GM21717 (cell line): ENCODE data around the gene ITGB3.
A peak's percentile ranks its signal among the peaks of the same experiment; 100 is the strongest.
"Not testable (repeated sequence)": the region's sequence is repeated elsewhere in the genome, so short reads cannot be mapped to it uniquely, and the experiment has no call there.

Experiments used
- ATAC-seq: cut with Tn5 transposase; IDR thresholded peaks from one replicate; pipeline ENCODE4 v1.9.1; 2021; ENCODE audit warnings: mild to moderate bottlenecking, moderate library complexity; ENCODE audit not compliant: unreplicated experiment

ITGB3 gene

GRCh38 chr17:47253541-47254402, at the start of gene ITGB3:
ITGB3 (plus strand) TSS chr17:47253827; CDS start chr17:47253862, 35 bp downstream.
- no peak for ATAC-seq

- no peak for ATAC-seq
Measured at GRCh38 chr17:47203984-47204721, 49.5 kb upstream of the ITGB3 start.

- ATAC-seq = peak; percentile 58
Measured at GRCh38 chr17:47204722-47205418, 48.8 kb upstream of the ITGB3 start.

GRCh38 chr17:47205419-47205963, 48.1 kb upstream of the ITGB3 start:
- ATAC-seq = peak; percentile 55

- ATAC-seq = no peak
Measured at GRCh38 chr17:47207143-47208067, 46.2 kb upstream of the ITGB3 start.

GRCh38 chr17:47208744-47209488, 44.7 kb upstream of the ITGB3 start, which contains the start of gene MYL4:
MYL4 (plus strand) TSS chr17:47209348; CDS start chr17:47209423, 75 bp downstream.
- no peak for ATAC-seq

- ATAC-seq = no peak
Measured at GRCh38 chr17:47209499-47209898, 44.1 kb upstream of the ITGB3 start.

GRCh38 chr17:47210105-47210504, 43.5 kb upstream of the ITGB3 start:
- no peak for ATAC-seq

GRCh38 chr17:47210779-47211178, 42.8 kb upstream of the ITGB3 start:
- no peak for ATAC-seq

GRCh38 chr17:47212458-47212857, 41.2 kb upstream of the ITGB3 start:
- ATAC-seq = no peak

GRCh38 chr17:47213540-47213939, 40.1 kb upstream of the ITGB3 start:
- ATAC-seq = no peak

- no peak for ATAC-seq
Measured at GRCh38 chr17:47214931-47215330, 38.7 kb upstream of the ITGB3 start.

- not testable (repeated sequence) for ATAC-seq
Measured at GRCh38 chr17:47216821-47217220, 36.8 kb upstream of the ITGB3 start.

GRCh38 chr17:47217279-47217678, 36.3 kb upstream of the ITGB3 start:
- ATAC-seq = not testable (repeated sequence)

- ATAC-seq = no peak
Measured at GRCh38 chr17:47218896-47219430, 34.7 kb upstream of the ITGB3 start.

GRCh38 chr17:47219621-47220475, 33.8 kb upstream of the ITGB3 start:
- ATAC-seq = no peak

GRCh38 chr17:47220531-47220999, 33.1 kb upstream of the ITGB3 start:
- no peak for ATAC-seq

- ATAC-seq = no peak
Measured at GRCh38 chr17:47221154-47221553, 32.5 kb upstream of the ITGB3 start.
